H9 (cell line): ENCODE results near the gene GBE1. TPM values are rescaled to one million over a fixed set of nuclear protein-coding genes. Genes with fewer than 3 reads are reported as not detected.

Source experiments
- DNase-seq: peaks from one replicate; pipeline ENCODE4 v3.0.0-alpha.2; 2017
- H2AFZ ChIP-seq: one replicate; pipeline ENCODE4 v1.6.1; 2013; ENCODE audit warnings: mild to moderate bottlenecking, low read length, control low read depth, moderate library complexity
- H2AK5ac ChIP-seq: 2 replicates; pipeline ENCODE4 v1.6.1; 2013; ENCODE audit warnings: low read length, control low read depth, mixed read lengths; ENCODE audit not compliant: insufficient read length
- H2BK120ac ChIP-seq: one replicate; pipeline ENCODE4 v1.6.1; 2013; ENCODE audit warnings: low read depth, mild to moderate bottlenecking, low read length, control low read depth, inconsistent platforms; ENCODE audit not compliant: poor library complexity, severe bottlenecking
- H2BK12ac ChIP-seq: 2 replicates; pipeline ENCODE4 v1.6.1; 2013; ENCODE audit warnings: low read length, control low read depth, mixed read lengths, low read depth; ENCODE audit not compliant: insufficient read length
- H2BK15ac ChIP-seq: 2 replicates; pipeline ENCODE4 v1.6.1; 2013; ENCODE audit warnings: low read depth, low read length, control low read depth
- H2BK20ac ChIP-seq: one replicate; pipeline ENCODE4 v1.6.1; 2013; ENCODE audit warnings: low read depth, mild to moderate bottlenecking, low read length, control low read depth, inconsistent platforms; ENCODE audit not compliant: poor library complexity, severe bottlenecking
- H2BK5ac ChIP-seq: 2 replicates; pipeline ENCODE4 v1.6.1; 2013; ENCODE audit warnings: low read length, control low read depth, mixed read lengths; ENCODE audit not compliant: insufficient read length
- H3K14ac ChIP-seq: 2 replicates; pipeline ENCODE4 v1.6.1; 2013; ENCODE audit warnings: low read length, control low read depth; ENCODE audit not compliant: insufficient read depth
- H3K18ac ChIP-seq: 2 replicates; pipeline ENCODE4 v1.6.1; 2013; ENCODE audit warnings: low read depth, mild to moderate bottlenecking, mixed read lengths, low read length, control low read depth; ENCODE audit not compliant: insufficient read length
- H3K23ac ChIP-seq: 2 replicates; pipeline ENCODE4 v1.6.1; 2013; ENCODE audit warnings: low read length, control low read depth, mixed read lengths, low read depth; ENCODE audit not compliant: insufficient read length
- H3K23me2 ChIP-seq: 2 replicates; pipeline ENCODE4 v1.6.1; 2013; ENCODE audit warnings: low read depth, mild to moderate bottlenecking, mixed read lengths, low read length, control low read depth; ENCODE audit not compliant: insufficient read length, poor library complexity, severe bottlenecking
- H3K27ac ChIP-seq: 2 replicates; pipeline ENCODE4 v1.5.1; 2013; ENCODE audit warnings: low read length, control low read depth, mixed read lengths, low read depth; ENCODE audit not compliant: insufficient read length
- H3K27me3 ChIP-seq: 2 replicates; pipeline ENCODE4 v1.6.1; 2013; ENCODE audit warnings: low read length, control low read depth, inconsistent platforms; ENCODE audit not compliant: insufficient read depth
- H3K4ac ChIP-seq: 2 replicates; pipeline ENCODE4 v1.6.1; 2013; ENCODE audit warnings: low read depth, mild to moderate bottlenecking, control low read depth, inconsistent platforms, low read length, moderate library complexity
- H3K4me1 ChIP-seq: 2 replicates; pipeline ENCODE4 v1.6.1; 2013; ENCODE audit warnings: low read length, control low read depth, inconsistent platforms; ENCODE audit not compliant: insufficient read depth
- H3K4me2 ChIP-seq: 2 replicates; pipeline ENCODE4 v1.6.1; 2013; ENCODE audit warnings: low read length, control low read depth, mixed read lengths; ENCODE audit not compliant: insufficient read length, insufficient read depth
- H3K56ac ChIP-seq: 2 replicates; pipeline ENCODE4 v1.6.1; 2013; ENCODE audit warnings: low read depth, mild to moderate bottlenecking, mixed read lengths, low read length, control low read depth; ENCODE audit not compliant: insufficient read length
- H3K79me1 ChIP-seq: 2 replicates; pipeline ENCODE4 v1.6.1; 2013; ENCODE audit warnings: low read depth, mild to moderate bottlenecking, moderate library complexity, low read length, control low read depth, inconsistent platforms; ENCODE audit not compliant: insufficient read depth, poor library complexity, severe bottlenecking
- H3K79me2 ChIP-seq: 2 replicates; pipeline ENCODE4 v1.6.1; 2013; ENCODE audit warnings: low read length, control low read depth, inconsistent platforms; ENCODE audit not compliant: insufficient read depth
- H3K9ac ChIP-seq: 2 replicates; pipeline ENCODE4 v1.6.1; 2013; ENCODE audit warnings: low read length, control low read depth, mixed read lengths; ENCODE audit not compliant: insufficient read length; ENCODE audit errors: extremely low read depth
- H3K9me3 ChIP-seq: one replicate; pipeline ENCODE4 v1.6.1; 2013; ENCODE audit warnings: low read depth, low read length, inconsistent platforms; ENCODE audit not compliant: control insufficient read depth
- H3T11ph ChIP-seq: one replicate; pipeline ENCODE4 v1.6.1; 2013; ENCODE audit warnings: mild to moderate bottlenecking, low read length, control low read depth, inconsistent platforms
- H4K20me1 ChIP-seq: one replicate; pipeline ENCODE4 v1.6.1; 2013; ENCODE audit not compliant: control insufficient read depth, insufficient read length, insufficient read depth
- H4K5ac ChIP-seq: 2 replicates; pipeline ENCODE4 v1.6.1; 2013; ENCODE audit warnings: low read depth, mild to moderate bottlenecking, mixed read lengths, low read length, control low read depth; ENCODE audit not compliant: insufficient read length
- H4K8ac ChIP-seq: replicated peaks from 2 replicates; pipeline ENCODE4 v1.6.1; 2013; ENCODE audit warnings: low read length, control low read depth, mixed read lengths, low read depth; ENCODE audit not compliant: insufficient read length
- H4K91ac ChIP-seq: 2 replicates; pipeline ENCODE4 v1.6.1; 2013; ENCODE audit warnings: low read depth, mild to moderate bottlenecking, moderate library complexity, mixed read lengths, low read length, control low read depth; ENCODE audit not compliant: insufficient read length
- H3K27ac Mint-ChIP-seq, 3 experiments: 2 replicates in 2 of 3; 3 replicates in 1 of 3; pipeline ENCODE4 v1.8.0; 2020 to 2021; ENCODE audit warnings: mixed read lengths in 3 of 3, mild to moderate bottlenecking in 1 of 3, moderate library complexity in 1 of 3
- H3K27me3 Mint-ChIP-seq: 2 replicates; pipeline ENCODE4 v1.8.0; 2021; ENCODE audit warnings: low read depth, mild to moderate bottlenecking, moderate library complexity, mixed read lengths
- H3K36me3 Mint-ChIP-seq, 3 experiments: 2 replicates in 2 of 3; 3 replicates in 1 of 3; pipeline ENCODE4 v1.8.0; 2020 to 2021; ENCODE audit warnings: low read depth in 3 of 3, mixed read lengths in 3 of 3; ENCODE audit not compliant: insufficient read depth in 1 of 3
- H3K4me1 Mint-ChIP-seq, 2 experiments: 2 replicates each; pipeline ENCODE4 v1.8.0; 2020; ENCODE audit warnings: mixed read lengths in 2 of 2
- H3K4me3 Mint-ChIP-seq, 2 experiments: 2 replicates in 1 of 2; 3 replicates in 1 of 2; pipeline ENCODE4 v1.8.0; 2020 to 2021; ENCODE audit warnings: mild to moderate bottlenecking in 2 of 2, mixed read lengths in 2 of 2, moderate library complexity in 1 of 2
- H3K9me3 Mint-ChIP-seq, 2 experiments: 2 replicates in 1 of 2; 3 replicates in 1 of 2; pipeline ENCODE4 v1.8.0; 2020; ENCODE audit warnings: mild to moderate bottlenecking in 2 of 2, mixed read lengths in 2 of 2, moderate library complexity in 1 of 2
- WGBS: extraction: QIAGEN DNeasy Blood & Tissue Kit; methylation state at CpG from one replicate; pipeline ENCODE4 v1.1.7; 2013; ENCODE audit warnings: missing lambda C conversion rate, low lambda C conversion rate, mixed read lengths; ENCODE audit not compliant: insufficient read length; ENCODE audit errors: extremely low coverage; 5-methylcytosine and 5-hydroxymethylcytosine counted together
- total RNA-seq: library from RNA; stranded (reverse); gene quantifications from 2 replicates; pipeline ENCODE4 v1.2.1, GENCODE V29; 2021
- TF ChIP-seq, protein P1 (sequence below): fragments of 200-600 bp; sonication (generic); conservative IDR thresholded peaks from 3 replicates; pipeline ENCODE4 v1.8.0; 2021; ENCODE audit warnings: antibody characterized with exemption, mild to moderate bottlenecking

GBE1 gene
- total RNA-seq, 1 experiment from 2014 or later, result 13.8 TPM

DNA sequence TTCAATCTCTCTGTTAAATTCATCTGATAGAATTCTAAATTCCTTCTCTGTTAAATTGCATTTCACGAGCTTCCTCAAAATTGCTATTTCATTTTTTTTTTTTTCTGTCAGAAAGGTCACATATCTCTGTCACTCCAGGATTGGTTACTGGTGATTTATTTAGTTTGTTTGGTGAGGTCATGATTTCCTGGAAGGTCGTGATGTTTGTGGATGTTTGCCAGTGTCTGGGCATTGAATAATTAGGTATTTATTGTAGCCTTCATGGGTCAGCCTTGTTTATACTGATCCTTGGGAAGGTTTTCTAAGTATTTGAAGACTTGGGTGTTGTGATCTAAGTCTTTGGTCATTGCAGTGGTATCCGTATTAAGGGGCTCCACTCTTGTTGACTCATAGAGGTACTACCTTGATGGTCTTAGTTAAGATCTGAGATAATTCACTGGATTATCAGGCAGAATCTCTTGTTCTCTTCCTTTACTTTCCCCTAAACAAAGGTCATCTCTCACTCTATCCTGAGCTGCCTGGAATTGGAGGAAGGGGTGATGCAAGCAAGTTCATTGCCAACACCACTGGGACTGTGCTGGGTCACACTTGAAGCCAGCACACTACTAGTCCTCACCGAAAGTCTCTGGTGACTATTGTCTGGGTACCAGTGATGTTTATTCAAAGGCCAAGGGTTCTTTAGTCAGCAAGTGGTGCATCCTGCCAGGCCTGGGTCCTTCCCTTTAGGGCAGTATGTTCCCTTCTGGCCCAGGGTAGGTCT lies 231.1 kb downstream of the GBE1 start:
- Histone ChIP-seq H3K23me2 (no peaks in the 10 kb centered on the region), H4K91ac (no peak overlapping the region)

More for the DNA sequence above, 231.1 kb downstream of the GBE1 start:
- Histone ChIP-seq H3K9ac (no peak overlapping the region), H3K14ac (no peak overlapping the region), H2AFZ (no peak overlapping the region), H4K5ac (no peak overlapping the region), H4K20me1 (no peaks in the 10 kb centered on the region), H3K4me2 (no peak overlapping the region), H4K8ac (no peak overlapping the region), H3T11ph (no peak overlapping the region), H3K79me1 (no peaks in the 10 kb centered on the region), H3K27ac (no peak overlapping the region), H2BK20ac (no peak overlapping the region), H3K4ac (no peak overlapping the region), H2AK5ac (no peak overlapping the region), H3K18ac (no peak overlapping the region), H3K56ac (no peak overlapping the region), H2BK5ac (no peak overlapping the region), H3K79me2 (no peaks in the 10 kb centered on the region), H2BK15ac (no peak overlapping the region), H3K9me3 (no peaks in the 10 kb centered on the region), H3K4me1 (no peaks in the 10 kb centered on the region), H2BK120ac (no peak overlapping the region), H3K23ac (no peak overlapping the region), H3K27me3 (no peaks in the 10 kb centered on the region), H2BK12ac (no peak overlapping the region)
- TF ChIP-seq, protein P1, sequence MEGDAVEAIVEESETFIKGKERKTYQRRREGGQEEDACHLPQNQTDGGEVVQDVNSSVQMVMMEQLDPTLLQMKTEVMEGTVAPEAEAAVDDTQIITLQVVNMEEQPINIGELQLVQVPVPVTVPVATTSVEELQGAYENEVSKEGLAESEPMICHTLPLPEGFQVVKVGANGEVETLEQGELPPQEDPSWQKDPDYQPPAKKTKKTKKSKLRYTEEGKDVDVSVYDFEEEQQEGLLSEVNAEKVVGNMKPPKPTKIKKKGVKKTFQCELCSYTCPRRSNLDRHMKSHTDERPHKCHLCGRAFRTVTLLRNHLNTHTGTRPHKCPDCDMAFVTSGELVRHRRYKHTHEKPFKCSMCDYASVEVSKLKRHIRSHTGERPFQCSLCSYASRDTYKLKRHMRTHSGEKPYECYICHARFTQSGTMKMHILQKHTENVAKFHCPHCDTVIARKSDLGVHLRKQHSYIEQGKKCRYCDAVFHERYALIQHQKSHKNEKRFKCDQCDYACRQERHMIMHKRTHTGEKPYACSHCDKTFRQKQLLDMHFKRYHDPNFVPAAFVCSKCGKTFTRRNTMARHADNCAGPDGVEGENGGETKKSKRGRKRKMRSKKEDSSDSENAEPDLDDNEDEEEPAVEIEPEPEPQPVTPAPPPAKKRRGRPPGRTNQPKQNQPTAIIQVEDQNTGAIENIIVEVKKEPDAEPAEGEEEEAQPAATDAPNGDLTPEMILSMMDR, result no peak
- H3K9me3 Mint-ChIP-seq, result peaks cover 5 to 6% of the 10 kb centered on the region in 2 experiments; a peak in 4 of 5 replicates
- no peak for DNase-seq
- no peaks in the 10 kb centered on the region; a peak in 1 of 4 replicates for H3K4me1 Mint-ChIP-seq
- H3K27ac Mint-ChIP-seq, result no peak overlapping the region
- no CpG with 5 or more reads among the region's 4 CpGs for WGBS
- peaks cover 0 to 10% (median 0%) of the 10 kb centered on the region in 3 experiments; a peak in 6 of 7 replicates for H3K36me3 Mint-ChIP-seq
- H3K4me3 Mint-ChIP-seq, result no peak overlapping the region
- H3K27me3 Mint-ChIP-seq, result no peaks in the 10 kb centered on the region
